CD4-positive, alpha-beta T cell treated with Interleukin-17A for 1 hour (primary cell): Measurements from ENCODE around the gene DGKI.

Source experiments
- DNase-seq: peaks from one replicate; pipeline ENCODE4 v3.0.0-alpha.2; 2020

Gene DGKI

DNA sequence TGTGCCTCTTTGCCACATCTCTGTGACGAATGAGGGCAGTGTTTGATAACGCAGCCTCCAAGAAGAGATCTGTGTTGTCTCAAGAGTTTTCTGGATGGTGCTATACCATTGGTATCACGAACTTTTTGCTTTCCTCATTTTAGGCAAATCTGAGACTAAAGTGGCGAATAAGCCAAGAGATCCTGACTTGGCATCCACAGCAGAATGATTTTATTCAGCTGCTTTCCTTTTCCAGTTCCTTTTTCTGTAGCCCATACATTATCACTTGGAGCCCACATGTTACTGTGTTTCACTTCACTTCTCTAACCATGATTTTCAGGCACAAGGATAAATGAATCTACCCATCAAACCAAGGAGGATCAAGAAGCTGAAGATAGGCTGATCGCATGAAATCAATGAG is 325.3 kb downstream of the DGKI start:
- DNase-seq = no peak

DNA sequence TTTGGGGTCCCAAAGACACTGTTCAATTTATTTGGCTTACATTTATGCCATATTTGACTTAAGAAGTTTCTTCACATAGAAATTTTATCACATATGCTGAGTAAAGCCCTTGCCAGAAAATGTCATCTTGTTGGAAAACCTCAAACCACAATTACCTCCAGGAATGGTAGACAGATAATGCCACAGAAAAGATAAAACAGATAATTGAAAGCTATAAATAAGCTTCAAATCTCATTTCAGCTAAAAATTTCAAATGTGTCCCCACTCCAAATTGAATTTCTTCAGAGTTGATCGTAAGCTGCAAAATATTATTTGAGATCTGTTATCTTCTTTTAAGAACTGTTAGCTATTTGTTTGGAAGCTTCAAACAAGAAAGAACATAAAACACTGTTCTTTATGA is 326.8 kb downstream of the DGKI start:
- DNase-seq = no peak

DNA sequence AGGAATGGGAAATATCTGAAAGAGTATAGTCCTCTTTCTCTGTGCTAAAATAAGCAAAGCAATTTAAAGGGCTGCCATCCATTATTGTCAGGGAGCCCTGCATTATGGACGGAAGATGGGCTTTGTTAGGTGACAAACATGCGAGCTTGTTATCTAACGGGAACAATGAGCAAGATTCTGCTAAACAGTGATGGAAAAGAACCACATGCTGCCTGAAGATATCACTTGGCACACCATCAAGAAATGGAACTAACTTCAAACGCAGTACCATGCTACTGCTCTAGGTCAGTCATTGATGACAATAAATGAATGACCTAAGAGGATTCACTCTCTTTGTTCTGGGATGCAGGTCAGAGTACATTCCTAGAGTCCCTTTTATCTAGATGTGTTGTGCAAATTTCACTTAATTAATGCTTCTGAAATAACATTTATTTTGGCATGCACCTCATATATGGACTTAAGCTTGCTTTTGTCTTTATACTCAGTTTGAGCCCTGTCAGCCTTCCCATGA is 327.5 kb downstream of the DGKI start:
- DNase-seq = no peak

DNA sequence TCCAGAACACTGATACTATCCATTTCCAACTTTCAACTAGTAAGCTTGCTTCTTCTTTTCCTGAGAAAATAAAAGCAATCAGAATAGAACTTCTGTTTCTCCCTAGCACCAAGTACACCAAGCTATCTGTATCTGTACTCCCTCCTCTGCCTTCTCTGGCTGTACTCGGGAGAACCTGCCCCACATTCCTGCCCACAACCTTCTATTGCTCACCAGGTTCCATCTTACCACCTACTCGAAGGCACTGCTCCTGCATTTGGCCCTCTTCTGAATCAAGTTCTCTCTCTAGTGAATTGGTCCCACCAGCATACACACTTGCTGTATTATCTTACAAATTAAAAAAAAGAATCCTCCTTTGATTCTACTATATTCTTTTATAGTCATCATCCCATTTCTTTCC is 333.7 kb downstream of the DGKI start:
- no peak for DNase-seq

DNA sequence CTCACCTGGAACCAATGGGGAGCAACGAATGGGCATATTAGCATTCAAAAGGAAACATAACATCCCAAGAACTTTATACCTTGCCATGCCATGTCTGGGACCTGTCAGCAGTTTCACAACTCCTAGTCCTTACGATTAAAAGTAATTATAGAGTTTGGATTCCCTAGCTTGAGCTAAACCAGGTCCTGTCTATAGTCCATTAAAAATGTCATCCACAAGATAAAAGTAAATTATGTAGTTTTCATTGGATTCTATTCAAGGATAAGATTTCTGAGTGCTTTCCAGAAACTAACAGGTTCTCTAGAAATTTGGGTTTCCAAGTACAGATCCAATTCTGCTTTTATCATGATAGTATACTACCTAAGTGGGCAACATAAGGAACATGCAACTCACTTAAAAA is 339.7 kb downstream of the DGKI start:
- DNase-seq = no peak

DNA sequence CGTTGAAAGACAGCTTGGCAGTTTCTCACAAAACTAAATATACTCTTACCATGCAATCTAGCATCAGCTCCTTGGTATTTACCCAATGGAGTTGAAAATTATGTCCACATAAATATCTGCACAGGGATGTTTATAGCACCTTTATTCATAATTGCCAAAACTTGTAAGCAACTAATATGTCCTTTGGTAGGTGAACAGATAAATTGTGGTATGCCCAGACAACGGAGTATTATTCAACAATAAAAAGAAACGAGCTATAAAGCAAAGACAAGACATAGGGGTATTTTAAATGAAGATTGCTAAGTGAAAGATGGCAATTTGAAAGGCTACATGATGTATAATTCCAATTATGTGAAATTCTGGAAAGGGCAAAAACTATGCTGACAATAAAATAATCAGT is 340.7 kb downstream of the DGKI start:
- DNase-seq = no peak

DNA sequence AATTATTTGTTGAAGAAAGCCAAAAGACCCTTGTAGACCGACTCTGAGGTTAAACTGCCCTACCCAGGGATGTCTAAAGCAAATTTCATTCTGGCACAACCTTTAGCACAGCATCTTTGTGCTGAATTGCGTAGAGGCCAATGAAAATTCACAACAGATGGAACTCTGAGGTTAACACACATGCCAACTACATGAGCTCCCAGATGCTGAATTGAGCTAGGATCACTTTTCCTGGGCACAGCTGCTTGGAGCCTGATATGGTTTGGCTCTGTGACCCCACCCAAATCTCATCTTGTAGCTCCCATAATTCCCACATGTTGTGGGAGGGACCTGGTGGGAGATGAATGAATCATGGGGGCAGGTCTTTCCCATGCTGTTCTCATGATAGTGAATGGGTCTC is 345.2 kb downstream of the DGKI start:
- no peak for DNase-seq

DNA sequence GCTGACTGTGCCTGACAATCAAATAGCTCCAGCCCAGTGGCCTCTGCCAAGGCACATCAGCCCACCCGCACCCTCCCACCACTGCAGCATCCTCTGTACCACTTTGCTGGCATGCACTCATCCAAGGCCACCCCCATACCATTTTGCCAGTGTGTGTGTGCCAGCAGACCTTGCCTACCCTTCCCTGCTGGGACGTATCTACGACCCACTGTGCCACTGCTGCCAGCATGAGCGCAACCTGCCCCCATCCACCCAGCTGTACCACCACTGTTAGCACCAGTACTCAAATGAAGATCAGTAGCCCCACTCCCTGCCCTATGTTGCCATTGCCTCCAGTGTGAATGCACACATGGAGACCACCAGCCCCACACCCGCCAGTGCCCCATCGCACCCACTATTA is 353.9 kb downstream of the DGKI start:
- DNase-seq = no peak

DNA sequence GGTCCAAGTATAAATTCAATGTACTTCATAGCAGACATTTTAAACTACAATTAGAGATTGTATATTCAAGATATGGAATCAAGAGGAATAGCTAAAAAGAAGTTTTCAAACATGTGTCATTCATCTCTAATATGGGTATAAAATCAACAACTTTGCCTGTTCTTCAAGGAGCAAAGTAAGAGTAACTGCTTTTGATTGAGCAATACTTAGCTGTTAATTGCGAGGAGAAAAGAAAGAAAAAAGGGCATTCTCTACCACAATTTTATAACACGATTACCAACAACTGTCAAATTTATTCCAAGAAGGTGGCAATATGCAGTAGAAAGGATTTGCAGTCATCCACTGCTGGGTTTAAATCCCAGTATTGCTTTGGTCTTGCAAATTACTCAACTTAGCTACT is 356.9 kb downstream of the DGKI start:
- no peak for DNase-seq

DNA sequence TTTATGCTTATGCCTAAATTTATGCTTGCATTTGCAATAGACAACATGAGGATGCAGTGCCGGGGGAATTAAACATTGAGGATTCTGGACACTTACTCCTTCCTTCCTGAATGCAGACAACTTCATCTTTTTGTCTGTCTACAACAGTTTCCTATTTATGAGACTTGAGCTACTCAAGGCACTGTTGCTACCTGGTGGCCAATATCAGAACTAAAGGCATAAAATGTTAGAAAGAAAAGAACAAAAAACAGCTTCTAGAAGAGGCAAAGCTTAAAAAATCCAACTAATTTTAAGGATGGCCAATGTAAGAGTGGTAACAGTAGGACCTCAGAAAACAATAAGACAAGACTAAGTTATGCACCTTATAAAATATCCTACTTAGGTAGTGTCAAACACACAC is 358.7 kb downstream of the DGKI start:
- no peak for DNase-seq

DNA sequence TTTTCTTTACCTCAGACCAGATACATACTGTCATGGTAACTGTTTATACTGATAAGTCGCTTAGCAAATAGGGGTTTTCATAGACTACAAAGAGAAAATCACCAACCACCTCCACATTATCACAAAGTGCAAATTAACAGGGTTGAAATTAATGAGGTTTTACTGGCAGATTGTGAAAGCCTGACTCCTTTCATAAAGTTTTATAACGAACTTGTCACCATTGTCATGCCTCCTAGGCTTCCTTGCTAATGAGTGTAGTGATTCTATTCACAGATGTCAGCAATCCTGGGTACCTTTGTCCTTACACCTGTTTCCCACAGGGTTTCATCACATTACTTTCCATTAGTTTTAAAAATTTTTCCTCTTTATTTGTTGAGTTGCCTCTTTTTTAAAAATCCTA is 361.0 kb downstream of the DGKI start:
- no peak for DNase-seq

DNA sequence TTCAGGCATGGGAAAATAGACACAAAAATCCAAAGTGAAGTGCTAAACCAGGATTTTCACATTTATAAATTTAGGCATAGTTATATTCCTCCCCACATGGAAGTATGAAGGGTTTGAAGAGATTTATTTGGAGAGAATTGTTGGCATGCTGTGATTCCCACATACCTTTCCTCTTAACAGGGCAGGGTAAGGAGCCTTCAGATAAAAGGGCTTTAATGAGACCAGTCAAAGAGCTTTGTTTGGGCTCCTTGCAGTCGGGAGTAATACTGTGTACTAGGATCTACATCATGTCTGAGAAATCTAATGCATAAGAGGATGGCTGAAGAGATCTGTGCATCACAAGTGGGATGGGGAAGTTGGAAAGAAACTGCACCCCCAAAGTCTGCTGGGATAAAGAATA is 362.4 kb downstream of the DGKI start:
- DNase-seq = no peak

DNA sequence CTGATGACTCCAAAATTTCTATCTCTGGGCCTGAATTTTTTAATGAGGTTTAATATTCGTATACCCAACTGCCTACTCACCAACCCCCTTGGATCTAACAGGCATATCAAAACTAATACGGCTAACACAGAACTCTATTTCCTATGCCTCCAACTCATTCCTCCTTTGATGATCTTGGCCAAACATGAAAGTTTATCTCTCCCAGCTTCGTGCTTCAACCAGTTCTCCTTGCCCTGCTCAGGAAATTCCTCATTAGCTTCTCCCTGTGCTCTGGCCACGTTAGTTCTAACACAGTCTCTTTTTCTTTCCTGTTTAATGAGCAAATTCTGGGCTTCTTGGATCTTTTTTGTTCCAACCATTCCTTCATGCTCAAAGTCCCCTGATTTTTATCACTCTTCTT is 364.3 kb downstream of the DGKI start:
- no peak for DNase-seq

DNA sequence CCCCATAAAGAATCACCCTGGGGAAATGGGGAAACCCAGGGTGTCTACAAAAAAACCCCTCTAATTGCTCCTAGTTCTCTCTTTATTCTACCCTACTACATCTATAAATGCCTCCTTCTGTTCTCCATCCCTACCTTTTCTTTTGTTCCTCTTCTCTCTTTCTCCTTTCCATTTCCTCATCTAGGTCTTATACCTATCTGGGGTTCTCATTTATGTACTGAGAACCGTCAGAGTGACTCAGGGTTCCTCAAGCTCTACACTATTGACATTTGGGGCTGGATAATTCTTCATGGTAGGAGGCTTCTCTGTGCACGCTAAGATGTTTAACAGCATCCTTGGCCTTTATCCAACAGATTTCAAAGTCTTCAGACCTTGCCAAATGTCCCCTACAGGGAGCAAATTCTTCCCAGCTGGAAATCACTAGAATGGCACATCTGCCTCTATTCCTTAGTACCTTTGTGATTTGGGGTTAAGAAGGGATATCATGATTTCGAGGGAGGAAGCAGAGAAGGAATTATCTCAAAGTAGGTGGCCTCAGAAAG is 365.9 kb downstream of the DGKI start:
- DNase-seq = no peak

DNA sequence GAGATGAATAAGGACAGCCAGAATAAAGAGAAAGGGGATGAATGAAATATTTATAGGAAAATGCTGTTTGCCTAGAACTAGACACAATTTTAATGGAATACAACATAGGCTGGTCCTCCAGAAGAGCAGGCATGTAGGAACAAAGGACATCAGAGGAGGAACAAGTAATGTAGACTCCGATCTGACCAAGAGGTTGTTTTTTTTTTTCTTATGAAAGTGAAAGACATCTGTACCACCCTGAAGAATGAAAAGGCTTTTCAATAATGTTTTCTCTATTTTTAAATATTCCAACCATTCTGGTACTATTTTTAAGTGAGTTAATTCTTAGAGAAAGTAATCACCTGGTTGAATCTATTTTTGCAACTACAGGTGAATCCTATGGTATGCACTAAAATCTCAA is 366.4 kb downstream of the DGKI start:
- DNase-seq = no peak

DNA sequence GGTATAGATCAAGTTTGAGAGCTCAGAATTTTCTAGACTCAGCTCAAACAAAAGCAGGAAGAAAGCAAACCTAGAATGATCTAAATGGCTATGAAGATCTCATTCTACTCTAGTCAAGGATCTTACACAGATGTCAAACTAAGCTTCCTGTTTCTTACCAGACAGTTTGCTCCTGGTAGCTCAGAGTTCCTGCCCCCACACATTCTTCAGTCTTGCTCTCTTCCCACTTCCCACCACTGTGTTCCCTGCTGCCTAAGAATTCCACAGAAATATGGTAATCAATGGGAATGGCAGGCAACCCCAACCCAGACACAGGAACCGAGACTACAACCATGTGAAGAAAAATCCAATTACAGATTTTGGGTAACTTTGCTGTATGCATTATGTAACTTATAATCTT is 369.8 kb downstream of the DGKI start:
- no peak for DNase-seq

DNA sequence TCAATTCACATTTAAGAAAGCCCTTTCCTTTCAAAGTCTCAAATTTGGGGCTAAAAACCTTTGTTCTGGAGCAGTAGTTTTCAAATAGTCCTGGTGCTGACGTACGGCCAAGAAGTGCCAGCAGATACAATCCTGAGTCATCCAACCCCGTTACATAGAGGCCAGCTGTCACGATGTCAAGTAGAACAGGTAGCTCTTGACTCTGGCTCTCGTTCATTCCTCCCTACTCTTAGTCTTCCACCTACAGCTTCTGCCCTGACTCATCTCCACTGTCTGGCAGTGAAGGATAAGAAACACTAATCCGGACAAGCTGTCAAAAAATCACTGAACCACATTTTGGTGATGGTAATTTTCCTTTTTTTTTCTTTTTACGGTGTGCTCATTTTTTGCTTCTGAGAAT is 370.8 kb downstream of the DGKI start:
- DNase-seq = no peak

DNA sequence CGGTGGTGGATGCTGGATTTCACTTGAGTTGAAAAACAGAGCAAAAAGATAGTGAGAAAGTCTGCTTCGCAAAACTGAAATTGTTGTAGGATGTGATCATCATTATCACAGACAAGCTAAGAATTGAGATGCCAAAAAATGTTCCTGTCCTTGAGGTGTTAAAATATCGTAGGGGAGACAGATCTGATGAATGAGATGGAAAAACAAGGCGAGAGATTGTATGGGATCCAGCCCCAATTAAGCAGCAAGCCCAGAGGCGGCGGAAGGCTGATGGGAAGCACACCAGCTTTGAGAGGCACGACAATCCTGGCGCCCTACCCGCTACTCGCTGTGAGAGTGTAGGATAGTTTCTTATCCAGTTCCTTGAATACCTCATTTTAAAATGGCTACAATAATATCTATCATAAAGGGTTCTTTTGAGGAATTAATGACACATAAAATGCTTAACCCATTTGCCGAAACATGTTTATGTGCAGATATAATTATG is 372.2 kb downstream of the DGKI start:
- DNase-seq = no peak

DNA sequence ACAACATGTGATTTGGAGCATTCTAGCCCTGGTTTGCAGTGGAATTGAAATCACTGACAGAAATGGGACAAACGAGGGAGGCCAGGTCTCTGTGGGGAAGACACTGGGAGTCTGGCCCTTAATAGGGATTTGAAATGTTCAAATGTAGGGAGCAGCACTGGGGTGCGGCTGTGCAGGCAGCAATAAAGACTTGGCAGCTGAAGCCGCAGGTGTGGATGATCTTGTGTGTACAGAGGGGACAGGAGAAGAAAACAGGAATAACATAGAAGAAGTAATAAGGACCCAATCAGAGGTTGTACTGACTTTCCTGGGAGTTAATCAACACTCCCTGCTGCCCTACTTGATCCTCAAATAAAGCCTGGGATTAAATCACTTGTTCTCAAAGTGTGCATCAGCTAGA is 375.6 kb downstream of the DGKI start:
- no peak for DNase-seq

DNA sequence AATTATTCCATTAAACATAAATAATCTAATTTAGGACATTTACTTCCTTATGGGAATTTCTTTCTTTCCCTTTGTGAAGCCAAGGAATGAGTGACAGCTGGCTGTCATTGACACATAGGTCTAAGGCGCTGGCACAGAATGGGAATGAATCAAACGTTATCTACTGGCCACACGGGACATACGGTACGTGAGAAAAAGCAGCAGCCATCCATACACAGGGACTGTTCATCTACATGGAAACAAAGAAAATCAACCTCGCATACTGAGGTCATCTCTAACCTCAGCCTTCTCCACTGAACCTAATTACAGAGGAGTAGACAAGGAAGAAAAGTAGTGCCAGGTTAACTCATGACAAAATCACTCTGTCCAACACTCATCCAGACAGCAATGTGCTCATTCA is 376.9 kb downstream of the DGKI start:
- DNase-seq = no peak

DNA sequence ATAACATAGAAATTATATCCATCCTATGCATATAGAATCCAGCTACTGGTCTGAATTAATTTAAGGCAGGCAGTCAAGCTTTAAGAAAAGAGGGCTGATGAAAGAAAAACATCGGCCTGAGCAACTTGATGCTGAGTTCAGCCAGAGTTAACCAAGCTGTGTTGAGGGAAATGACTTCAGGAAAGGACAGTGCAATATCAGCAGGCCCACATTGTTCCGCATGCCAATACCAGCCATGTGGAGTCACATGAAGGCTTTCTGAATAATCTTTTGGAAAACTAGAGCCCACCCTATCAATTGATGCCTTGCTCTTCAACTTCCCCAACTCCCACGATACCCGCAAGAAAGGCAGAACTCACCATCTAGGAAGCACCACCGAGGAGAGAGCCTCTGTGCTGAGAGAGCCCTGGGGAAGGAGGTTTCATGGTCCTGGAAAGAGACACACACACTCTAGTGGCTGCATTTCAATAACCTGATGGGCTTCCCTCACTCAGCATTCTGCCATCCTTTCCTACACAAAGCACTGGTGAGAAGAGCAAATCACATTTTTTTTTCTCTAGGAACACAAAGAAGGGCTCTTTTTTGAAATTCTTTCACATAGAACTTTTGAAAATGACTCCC is 377.5 kb downstream of the DGKI start:
- DNase-seq = no peak

DNA sequence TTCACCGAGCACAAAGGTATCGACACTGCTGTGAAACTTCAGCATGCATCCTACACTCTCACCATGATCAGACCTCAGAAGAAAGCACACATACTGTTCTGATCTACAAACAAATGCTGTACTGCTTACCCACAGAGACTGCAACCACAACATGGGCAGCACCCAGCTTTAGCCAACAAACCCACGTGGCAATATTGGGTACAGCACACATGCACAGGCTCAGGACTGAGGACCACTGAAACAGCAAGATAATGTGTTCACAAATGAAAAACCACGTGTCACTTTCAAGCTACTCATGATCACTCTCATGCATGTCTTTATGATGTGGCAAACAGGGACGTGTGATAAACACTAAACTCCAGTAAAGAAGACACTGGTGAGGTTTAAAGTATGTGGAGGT is 383.9 kb downstream of the DGKI start:
- DNase-seq = no peak

DNA sequence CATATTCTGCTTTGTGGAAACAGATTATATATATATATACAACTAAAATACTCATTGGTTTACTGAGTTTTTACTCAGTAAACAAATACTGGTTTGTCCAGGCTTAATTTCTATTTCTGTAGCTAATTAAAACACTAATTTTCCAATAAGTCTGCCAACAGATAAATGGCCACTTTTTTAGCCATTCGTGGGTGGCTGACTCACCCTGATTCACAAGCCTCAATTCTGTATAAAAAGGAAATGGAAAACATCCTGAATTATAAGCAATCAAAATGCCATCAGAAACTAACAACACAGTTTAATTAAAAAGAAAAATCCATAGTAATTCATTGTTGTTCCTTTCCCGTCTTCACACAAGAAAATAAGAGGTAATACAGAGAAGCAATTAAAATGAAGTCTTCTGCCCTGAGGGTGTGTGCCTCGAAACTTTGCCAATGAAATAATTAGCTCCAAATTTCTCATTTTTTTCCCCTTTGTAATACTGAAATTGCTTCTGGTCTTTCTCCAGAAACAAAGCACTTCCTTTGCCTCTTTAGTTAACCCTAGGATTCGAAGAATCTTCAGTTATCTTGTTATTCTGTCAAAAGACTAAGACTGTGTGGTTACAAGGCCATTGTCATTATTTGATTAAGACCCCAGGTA is 384.6 kb downstream of the DGKI start:
- DNase-seq = no peak

DNA sequence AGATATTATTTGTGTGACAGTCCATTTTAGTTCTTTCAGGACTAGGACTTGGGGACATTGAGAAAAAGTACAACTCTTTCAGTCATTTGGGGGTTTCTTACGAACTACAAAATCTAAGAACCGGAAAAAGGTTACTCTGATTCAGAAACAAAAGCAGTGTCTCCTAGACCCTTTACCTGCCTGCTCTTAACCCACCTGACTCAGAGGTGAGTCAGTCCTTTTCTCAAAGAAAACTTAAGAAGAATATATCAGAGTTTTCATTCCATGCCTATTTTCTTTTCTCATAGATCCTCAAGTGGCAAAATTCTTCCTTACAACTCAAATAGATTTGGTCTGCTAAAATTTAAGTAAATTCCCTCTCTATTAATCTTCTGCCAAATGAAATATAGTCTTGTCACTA is 388.4 kb downstream of the DGKI start:
- no peak for DNase-seq

DNA sequence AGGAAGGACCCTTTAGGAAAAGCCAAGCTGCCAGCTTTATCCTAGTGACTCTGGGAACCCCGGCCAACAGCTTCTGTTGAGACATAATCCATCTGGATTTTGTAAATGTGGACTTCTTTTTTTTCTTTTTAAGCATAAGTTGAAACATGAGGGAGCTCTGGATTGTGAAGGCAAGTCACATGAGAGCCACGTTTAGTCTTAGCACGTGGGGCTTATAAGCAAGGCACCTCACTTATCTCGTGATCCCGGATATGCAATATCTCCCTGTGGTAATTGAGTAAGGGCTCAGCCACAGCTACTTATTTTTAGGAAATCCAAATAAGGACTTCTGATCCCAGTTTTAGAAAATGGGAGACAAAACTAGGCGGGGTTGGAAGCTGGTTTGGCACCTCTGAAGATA is 392.0 kb downstream of the DGKI start:
- no peak for DNase-seq
